Nephron (organoid): ENCODE measurements around the gene ABHD15.
"Not testable (repeated sequence)": the region's sequence is repeated elsewhere in the genome, so short reads cannot be mapped to it uniquely, and the experiment has no call there.

Experiments
- H3K27ac Mint-ChIP-seq, 3 experiments: 2 replicates each; pipeline ENCODE4 v1.8.0; 2020; ENCODE audit warnings: mixed read lengths in 3 of 3, mild to moderate bottlenecking in 2 of 3, moderate library complexity in 1 of 3
- H3K27me3 Mint-ChIP-seq: 2 replicates; pipeline ENCODE4 v1.8.0; 2021; ENCODE audit warnings: low read depth, mild to moderate bottlenecking, moderate library complexity, mixed read lengths
- H3K36me3 Mint-ChIP-seq: 2 replicates; pipeline ENCODE4 v1.8.0; 2020; ENCODE audit warnings: low read depth, mixed read lengths
- H3K4me1 Mint-ChIP-seq: 2 replicates; pipeline ENCODE4 v1.8.0; 2020; ENCODE audit warnings: mixed read lengths
- H3K4me3 Mint-ChIP-seq, 3 experiments: 2 replicates each; pipeline ENCODE4 v1.8.0; 2020; ENCODE audit warnings: mild to moderate bottlenecking in 3 of 3, mixed read lengths in 3 of 3, moderate library complexity in 2 of 3
- H3K9me3 Mint-ChIP-seq: 2 replicates; pipeline ENCODE4 v1.8.0; 2020; ENCODE audit warnings: mixed read lengths
- CTCF ChIP-seq, 3 experiments: fragments of 200-600 bp; sonication (generic); IDR thresholded peaks; one replicate each; pipeline ENCODE4 v1.5.0; 2021; ENCODE audit warnings: antibody characterized with exemption in 3 of 3; ENCODE audit not compliant: unreplicated experiment in 3 of 3

The ABHD15 gene

GRCh38 chr17:29562615-29563014 lies 4.2 kb downstream of the ABHD15 start:
- Mint-ChIP-seq H3K27ac (no peak overlapping the region), H3K27me3 (peaks cover 55% of the 10 kb centered on the region), H3K36me3 (no peaks in the 10 kb centered on the region), H3K4me1 (peaks cover 18% of the 10 kb centered on the region), H3K4me3 (peak overlapping the region in 1 of 3 experiments; percentile 60), H3K9me3 (no peaks in the 10 kb centered on the region)
- no peak for TF ChIP-seq CTCF (IDR thresholded peaks at IDR 0.05; ENCODE audit: unreplicated experiment in 3 of 3)

GRCh38 chr17:29561554-29562517 lies 5.0 kb downstream of the ABHD15 start:
- Mint-ChIP-seq H3K27ac (no peak overlapping the region), H3K4me3 (no peak overlapping the region), H3K4me1 (peaks cover 18% of the 10 kb centered on the region), H3K27me3 (peaks cover 57% of the 10 kb centered on the region), H3K36me3 (no peaks in the 10 kb centered on the region), H3K9me3 (no peaks in the 10 kb centered on the region)
- no peak for TF ChIP-seq CTCF (IDR thresholded peaks at IDR 0.05; ENCODE audit: unreplicated experiment in 3 of 3)

GRCh38 chr17:29560316-29560715 lies 6.5 kb downstream of the ABHD15 start:
- Mint-ChIP-seq H3K9me3 (no peaks in the 10 kb centered on the region), H3K4me3 (no peak overlapping the region), H3K36me3 (no peaks in the 10 kb centered on the region), H3K4me1 (peaks cover 18% of the 10 kb centered on the region), H3K27ac (no peak overlapping the region), H3K27me3 (peaks cover 48% of the 10 kb centered on the region)
- TF ChIP-seq CTCF (IDR thresholded peaks at IDR 0.05; ENCODE audit: unreplicated experiment in 3 of 3) = no peak

GRCh38 chr17:29559640-29560039 lies 7.2 kb downstream of the ABHD15 start:
- TF ChIP-seq CTCF (IDR thresholded peaks at IDR 0.05; ENCODE audit: unreplicated experiment in 3 of 3) = no peak
- Mint-ChIP-seq H3K36me3 (no peaks in the 10 kb centered on the region), H3K4me3 (no peak overlapping the region), H3K27ac (no peak overlapping the region), H3K9me3 (no peaks in the 10 kb centered on the region), H3K27me3 (peaks cover 41% of the 10 kb centered on the region), H3K4me1 (peaks cover 18% of the 10 kb centered on the region)

GRCh38 chr17:29558139-29558538 lies 8.7 kb downstream of the ABHD15 start:
- peaks cover 12% of the 10 kb centered on the region for H3K4me1 Mint-ChIP-seq
- not testable (repeated sequence) for H3K9me3 Mint-ChIP-seq, H3K36me3 Mint-ChIP-seq, H3K27ac Mint-ChIP-seq, H3K4me3 Mint-ChIP-seq
- peaks cover 32% of the 10 kb centered on the region for H3K27me3 Mint-ChIP-seq

- peaks cover 28% of the 10 kb centered on the region for H3K27me3 Mint-ChIP-seq
- H3K9me3 Mint-ChIP-seq = no peaks in the 10 kb centered on the region
- H3K27ac Mint-ChIP-seq = no peak overlapping the region
- no peak for TF ChIP-seq CTCF (IDR thresholded peaks at IDR 0.05; ENCODE audit: unreplicated experiment in 3 of 3)
- H3K4me3 Mint-ChIP-seq = no peak overlapping the region
- H3K36me3 Mint-ChIP-seq = no peaks in the 10 kb centered on the region
- H3K4me1 Mint-ChIP-seq = peaks cover 12% of the 10 kb centered on the region
Observed at GRCh38 chr17:29557739-29558116, 9.1 kb downstream of the ABHD15 start.
